ENCODE data around the gene HPS4. TPM values are rescaled to one million over a fixed set of nuclear protein-coding genes. Genes with fewer than 3 reads are reported as not detected.

The HPS4 gene
- total and polyA plus RNA-seq, 10 of the 15 experiments (the other 5 are each of a cell fraction or from before 2014, with no cell fraction given): 11.7 to 36.7 (median 30.8) TPM

DNA sequence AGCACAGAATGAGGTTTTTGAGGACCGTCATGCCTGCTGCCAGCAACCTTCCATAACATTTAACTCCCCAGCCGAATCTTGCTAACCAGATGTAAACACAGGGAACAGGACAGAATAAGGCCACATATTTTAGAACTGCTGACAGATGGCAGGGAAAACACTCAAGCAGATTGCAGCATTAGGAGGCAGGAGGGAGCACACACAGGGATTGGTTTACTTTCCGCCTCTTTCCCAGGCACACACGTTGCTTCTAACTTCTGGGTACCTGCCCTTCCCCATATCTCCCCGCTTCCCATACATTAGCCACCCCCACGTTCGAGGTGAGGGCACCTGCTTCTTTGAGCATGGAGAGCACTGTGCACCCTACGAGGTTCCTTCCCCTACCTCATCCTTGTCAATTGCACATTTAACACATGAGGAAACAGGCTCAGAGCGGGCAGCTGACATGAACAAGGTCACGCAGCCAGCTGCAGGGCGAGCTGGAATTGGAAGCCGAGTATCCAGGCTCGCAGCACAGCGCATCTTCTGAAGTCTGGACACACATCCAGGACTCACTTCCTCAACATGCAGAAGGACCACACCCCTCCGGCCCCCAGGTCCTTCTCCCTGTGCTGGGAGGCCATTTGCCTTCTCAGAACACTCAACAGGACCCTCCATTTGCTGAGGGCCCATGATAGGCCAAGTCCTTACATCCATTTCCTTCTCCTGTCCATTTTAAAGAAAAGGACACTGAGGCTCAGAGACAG, 35.8 kb downstream of the HPS4 start:
- no peak overlapping the region for H3K4me2 ChIP-seq (ENCODE audit: control insufficient read depth, insufficient read depth)
- 0 out of 2 replicates have a peak, but pooled peaks cover 3% of the 10 kb centered on the region for H4K20me1 ChIP-seq (ENCODE audit: control insufficient read depth, insufficient read depth)
- no peaks in the 10 kb centered on the region for H3K27me3 ChIP-seq (replicated peaks in 1 of 2; ENCODE audit: control insufficient read depth in 2 of 2, insufficient read depth in 2 of 2, low read length in 1 of 2)
- no peak overlapping the region for H3K9ac ChIP-seq (ENCODE audit: control insufficient read depth, insufficient read depth, low read length)
- ATAC-seq (no peak), FAIRE-seq (no peak), DNase-seq (ENCODE audit: low read depth, low spot score) (no peak)
- ChIA-PET CTCF (interaction anchor here (0.8 to 1.1 kb wide), 2 partner anchors 16 to 17 kb away, joined by 3 to 4 read pairs; no protein-coding TSS in a partner anchor), RAD21 (ENCODE audit: unreplicated experiment) (no interaction called here), POLR2A (no interaction called here), SMC1A (ENCODE audit: uncharacterized antibody, unreplicated experiment) (no interaction called here)
- no peak overlapping the region for H3K4me3 ChIP-seq
- TF ChIP-seq POLR2A (IDR thresholded peaks at IDR 0.05; ENCODE audit: low read depth, low read length) (peak; percentile 37; the same call in 1 of the 2 replicates), DPF2 (IDR thresholded peaks at IDR 0.05) (no peak), BACH1 (IDR thresholded peaks at IDR 0.05; ENCODE audit: borderline replicate concordance) (no peak)
- TF ChIP-seq, protein P1, sequence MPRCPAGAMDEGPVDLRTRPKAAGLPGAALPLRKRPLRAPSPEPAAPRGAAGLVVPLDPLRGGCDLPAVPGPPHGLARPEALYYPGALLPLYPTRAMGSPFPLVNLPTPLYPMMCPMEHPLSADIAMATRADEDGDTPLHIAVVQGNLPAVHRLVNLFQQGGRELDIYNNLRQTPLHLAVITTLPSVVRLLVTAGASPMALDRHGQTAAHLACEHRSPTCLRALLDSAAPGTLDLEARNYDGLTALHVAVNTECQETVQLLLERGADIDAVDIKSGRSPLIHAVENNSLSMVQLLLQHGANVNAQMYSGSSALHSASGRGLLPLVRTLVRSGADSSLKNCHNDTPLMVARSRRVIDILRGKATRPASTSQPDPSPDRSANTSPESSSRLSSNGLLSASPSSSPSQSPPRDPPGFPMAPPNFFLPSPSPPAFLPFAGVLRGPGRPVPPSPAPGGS (IDR thresholded peaks at IDR 0.05; ENCODE audit: borderline replicate concordance, insufficient read depth, low read depth, low read length, poor library complexity, severe bottlenecking): no peak
- H2AFZ ChIP-seq (ENCODE audit: control insufficient read depth, low read depth, low read length): no peak overlapping the region
- intact Hi-C loops (cut with micrococcal nuclease; ENCODE audit: unreplicated experiment) (no loop called here), in situ Hi-C loops (cut with MboI) (no loop called here)
- H3K4me1 ChIP-seq (ENCODE audit: control insufficient read depth, insufficient read depth, low read length): no peaks in the 10 kb centered on the region
- H3K79me2 ChIP-seq (ENCODE audit: control insufficient read depth, insufficient read depth, low read length): no peaks in the 10 kb centered on the region; the same call in 1 of the 2 replicates
- 73% methylated on average over 15 of the region's 15 CpGs for WGBS (ENCODE audit: insufficient coverage, insufficient replicate concordance, low lambda C conversion rate, missing lambda C conversion rate)
- H3K27ac ChIP-seq (ENCODE audit: control insufficient read depth, insufficient read depth): no peak overlapping the region
- no TSS peak for BruUV-seq (replicated peaks)
- peaks cover 6 to 17% of the 10 kb centered on the region in 2 experiments for H3K36me3 ChIP-seq (ENCODE audit: control insufficient read depth in 2 of 2, insufficient read depth in 2 of 2, low read length in 1 of 2)
- no peaks in the 10 kb centered on the region for H3K9me3 ChIP-seq (replicated peaks; ENCODE audit: control insufficient read depth, insufficient read depth, low read length)

All from GM12878 (cell line).